GM12878 (cell line): ENCODE results near the gene ZNF799. TPM values are rescaled to one million over a fixed set of nuclear protein-coding genes. Genes with fewer than 3 reads are reported as not detected.

Experiments used
- ATAC-seq: fragments of 200-7000 bp; cut with Tn5 transposase; 3 replicates; pipeline ENCODE4 v1.9.1; 2020; ENCODE audit warnings: mild to moderate bottlenecking, moderate library complexity
- BruUV-seq: library from RNA; stranded (reverse); fragments of 400-500 nt; replicated peaks from 2 replicates; lab custom pipeline; 2021; lab: Mats Ljungman, UMichigan
- CTCF ChIA-PET: fragments of 300-600 bp; sonication (Branson Sonifier 250); formaldehyde crosslinking; extraction: SDS; loops from one replicate; lab custom pipeline; 2021; ENCODE audit warnings: inconsistent platforms; lab: Yijun Ruan, JAX
- POLR2A ChIA-PET: fragments of 350-600 bp; formaldehyde crosslinking; extraction: SDS; loops from one replicate; lab custom pipeline; 2021; ENCODE audit warnings: inconsistent platforms; lab: Charles Lee
- RAD21 ChIA-PET: fragments of 300-600 bp; sonication (Branson Sonifier 250); formaldehyde crosslinking; loops from one replicate; lab custom pipeline; 2023; ENCODE audit warnings: antibody characterized with exemption; ENCODE audit not compliant: unreplicated experiment; lab: Charles Lee
- SMC1A ChIA-PET: fragments of 300-600 bp; sonication (Branson Sonifier 250); formaldehyde crosslinking; loops from one replicate; lab custom pipeline; 2023; ENCODE audit not compliant: unreplicated experiment, uncharacterized antibody; lab: Charles Lee
- DNase-seq: peaks from one replicate; pipeline ENCODE4 v3.0.0-alpha.2; 2011; ENCODE audit warnings: low read depth, low spot score
- FAIRE-seq: peaks from 3 replicates; lab custom pipeline; 2011; peaks lifted over from hg19 to GRCh38; lab: Jason Lieb, UNC
- H2AFZ ChIP-seq: 2 replicates; pipeline ENCODE4 v1.6.0; 2011; ENCODE audit warnings: low read depth, low read length, control low read depth; ENCODE audit not compliant: control insufficient read depth
- H3K27ac ChIP-seq: 2 replicates; pipeline ENCODE4 v1.5.1; 2011; ENCODE audit warnings: control low read depth; ENCODE audit not compliant: control insufficient read depth, insufficient read depth
- H3K27me3 ChIP-seq, 2 experiments: replicated peaks in 1 of 2; 2 replicates each; pipeline versions ENCODE4 v1.6.0 to v1.6.1; 2011; ENCODE audit warnings: low read length in 1 of 2; ENCODE audit not compliant: control insufficient read depth in 2 of 2, insufficient read depth in 2 of 2
- H3K36me3 ChIP-seq, 2 experiments: 2 replicates each; pipeline ENCODE4 v1.5.1; 2011; ENCODE audit warnings: low read length in 1 of 2; ENCODE audit not compliant: control insufficient read depth in 2 of 2, insufficient read depth in 2 of 2
- H3K4me1 ChIP-seq: 2 replicates; pipeline ENCODE4 v1.6.1; 2011; ENCODE audit warnings: mild to moderate bottlenecking, low read length, moderate library complexity, mixed read lengths; ENCODE audit not compliant: control insufficient read depth, insufficient read depth
- H3K4me2 ChIP-seq: 2 replicates; pipeline ENCODE4 v1.6.0; 2011; ENCODE audit warnings: control low read depth; ENCODE audit not compliant: control insufficient read depth, insufficient read depth
- H3K4me3 ChIP-seq: fragments of 200-600 bp; sonication (generic); 2 replicates; pipeline ENCODE4 v1.5.1; 2016
- H3K79me2 ChIP-seq: 2 replicates; pipeline ENCODE4 v1.6.0; 2011; ENCODE audit warnings: low read length; ENCODE audit not compliant: control insufficient read depth, insufficient read depth
- H3K9ac ChIP-seq: 2 replicates; pipeline ENCODE4 v1.8.0; 2011; ENCODE audit warnings: low read length, control low read depth, mixed read lengths; ENCODE audit not compliant: control insufficient read depth, insufficient read depth
- H3K9me3 ChIP-seq: replicated peaks from 3 replicates; pipeline ENCODE4 v1.5.1; 2011; ENCODE audit warnings: mild to moderate bottlenecking, low read length; ENCODE audit not compliant: control insufficient read depth, insufficient read depth
- H4K20me1 ChIP-seq: 2 replicates; pipeline ENCODE4 v1.6.0; 2011; ENCODE audit not compliant: control insufficient read depth, insufficient read depth
- IRF4 ChIP-seq: IDR thresholded peaks from 2 replicates; pipeline ENCODE4 v1.6.1; 2011; ENCODE audit warnings: low read depth, low read length
- MTA3 ChIP-seq: IDR thresholded peaks from 2 replicates; pipeline ENCODE4 v1.6.1; 2012; ENCODE audit warnings: low read length, inconsistent platforms, borderline replicate concordance
- STAT3 ChIP-seq: IDR thresholded peaks from 2 replicates; pipeline ENCODE4 v1.6.1; 2011; ENCODE audit warnings: low read depth, low read length, improper control_type of control experiment
- ZNF207 ChIP-seq: fragments of 450-650 bp; IDR thresholded peaks from 2 replicates; pipeline ENCODE4 v1.6.1; 2014; ENCODE audit warnings: antibody characterized with exemption, mild to moderate bottlenecking, borderline replicate concordance
- WGBS: methylation state at CpG from one replicate; pipeline ENCODE4 v1.1.6; 2016; ENCODE audit warnings: low lambda C conversion rate; ENCODE audit not compliant: insufficient replicate concordance, insufficient coverage; ENCODE audit errors: missing lambda C conversion rate; 5-methylcytosine and 5-hydroxymethylcytosine counted together
- in situ Hi-C: fragments of 300-500 bp; cut with MboI; formaldehyde crosslinking; loops from 9 replicates; pipeline ENCODE4 v1.14.3; 2018; ENCODE audit warnings: mixed read lengths
- intact Hi-C: fragments of 100-400 bp; cut with micrococcal nuclease; formaldehyde crosslinking; loops from one replicate; pipeline ENCODE4 v1.14.2; 2022; ENCODE audit not compliant: unreplicated experiment
- polyA plus RNA-seq, 11 experiments: library from polyadenylated mRNA; depleted of rRNA in 4 of 11; unstranded in 6 of 11; stranded (reverse) in 5 of 11; fragments of >200 nt; fragmentation: Nextera tagmentation in 4 of 11; fragmentation: Illumina TruSeq in 1 of 11; extraction: Ambion mirVana in 4 of 11; extraction: Trizol in 1 of 11; gene quantifications; 1 replicate in 1 of 11; 2 replicates in 10 of 11; pipeline versions ENCODE4 v1.2.1 to v1.2.3, GENCODE V29; 2011 to 2016; ENCODE audit warnings: inconsistent platforms in 2 of 11, missing spikeins in 2 of 11, low read depth in 1 of 11
- small RNA-seq: library from RNA; depleted of rRNA; stranded (forward); fragments of <200 nt; gene quantifications from one replicate; pipeline ENCODE3, GENCODE V24; 2014
- total RNA-seq, 4 experiments: library from RNA; depleted of rRNA in 3 of 4; stranded (reverse); fragments of >200 nt in 3 of 4; fragmentation: Illumina TruSeq in 1 of 4; extraction: Trizol in 1 of 4; gene quantifications; 2 replicates each; pipeline versions ENCODE4 v1.2.1 to v1.2.3, GENCODE V29; 2013 to 2021

Gene ZNF799
- total and polyA plus RNA-seq, 10 of the 15 experiments (the other 5 are each of a cell fraction or from before 2014, with no cell fraction given) = 1.5 to 9.2 (median 3.1) TPM

GRCh38 chr19:12345197-12345596 lies 55.9 kb downstream of the ZNF799 start:
- SMC1A ChIA-PET = interaction anchor here (1.1 kb wide), 1 partner anchor 274 kb away, joined by 3 read pairs; no protein-coding TSS in a partner anchor
- H4K20me1 ChIP-seq = no peaks in the 10 kb centered on the region
- no peaks in the 10 kb centered on the region for H3K79me2 ChIP-seq
- H3K36me3 ChIP-seq = no peaks in the 10 kb centered on the region
- intact Hi-C loops (no loop called here), in situ Hi-C loops (no loop called here)
- no peak for FAIRE-seq
- H3K4me2 ChIP-seq = no peak overlapping the region
- H3K9ac ChIP-seq = no peak overlapping the region
- DNase-seq = no peak
- no peaks in the 10 kb centered on the region for H3K4me1 ChIP-seq
- RAD21 ChIA-PET = interaction anchor here (1.1 kb wide), 1 partner anchor 12 kb away, joined by 3 read pairs; the partner anchor contains the start of gene ZNF563
- CTCF ChIA-PET = no interaction called here
- H2AFZ ChIP-seq = no peak overlapping the region
- H3K9me3 ChIP-seq = peaks cover 12% of the 10 kb centered on the region
- WGBS = 94% methylated on average over 1 of the region's 1 CpG
- ATAC-seq = no peak
- no peak overlapping the region for H3K27ac ChIP-seq
- BruUV-seq = no TSS peak
- no peaks in the 10 kb centered on the region for H3K27me3 ChIP-seq
- no peak overlapping the region for H3K4me3 ChIP-seq
- TF ChIP-seq ZNF207 (no peak), MTA3 (no peak), IRF4 (no peak), STAT3 (no peak)
- POLR2A ChIA-PET = no interaction called here

Small RNA genes within 50 kb of the gene (small RNA-seq; reads per million reads assigned to genes)
- gene RPS29P23 = not detected

Other genes with a start within 250 kb of the ZNF799 start
Only the 7 nearest of the 10 such genes appear.
- 3.8 and 4.3 TPM in 2 replicates for gene ZNF44, start 106.4 kb downstream of the ZNF799 start, total RNA-seq (2014; rRNA removed)
- 7.2 and 7.4 TPM in 2 replicates for gene ZNF44, start 106.4 kb downstream of the ZNF799 start, total RNA-seq (2014; rRNA removed; fragmentation: Illumina TruSeq; extraction: Trizol)
- gene ZNF44, start 106.4 kb downstream of the ZNF799 start, total RNA-seq (2021) = 4.4 and 5.5 TPM in 2 replicates
- 11.3 and 16.4 TPM in 2 replicates for gene ZNF44, start 106.4 kb downstream of the ZNF799 start, polyA plus RNA-seq (2011; rRNA removed)
- 6.0 and 7.9 TPM in 2 replicates for gene ZNF44, start 106.4 kb downstream of the ZNF799 start, polyA plus RNA-seq (2014; fragmentation: Illumina TruSeq; extraction: Trizol)
- gene ZNF44, start 106.4 kb downstream of the ZNF799 start, polyA plus RNA-seq (2014; fragmentation: Nextera tagmentation; extraction: Ambion mirVana) = 1 to 10 TPM; 4.0 to 4.5 TPM
- gene ZNF44, start 106.4 kb downstream of the ZNF799 start, polyA plus RNA-seq (2014; rRNA removed) = 2.7 and 3.7 TPM in 2 replicates
- gene ZNF44, start 106.4 kb downstream of the ZNF799 start, polyA plus RNA-seq (2016; fragmentation: Nextera tagmentation; extraction: Ambion mirVana) = 1 to 10 TPM; 5.3 to 7.3 TPM
- gene ZNF563, start 67.6 kb downstream of the ZNF799 start, total RNA-seq (2014; rRNA removed) = 1.8 and 2.7 TPM in 2 replicates
- 4.4 TPM in 2 replicates for gene ZNF563, start 67.6 kb downstream of the ZNF799 start, total RNA-seq (2014; rRNA removed; fragmentation: Illumina TruSeq; extraction: Trizol)
- 2.8 and 3.7 TPM in 2 replicates for gene ZNF563, start 67.6 kb downstream of the ZNF799 start, total RNA-seq (2021)
- gene ZNF563, start 67.6 kb downstream of the ZNF799 start, polyA plus RNA-seq (2011; rRNA removed) = 6.4 and 11.4 TPM in 2 replicates
- gene ZNF563, start 67.6 kb downstream of the ZNF799 start, polyA plus RNA-seq (2014; fragmentation: Illumina TruSeq; extraction: Trizol) = 2.8 and 3.8 TPM in 2 replicates
- 1 to 10 TPM; 1.7 to 2.5 TPM for gene ZNF563, start 67.6 kb downstream of the ZNF799 start, polyA plus RNA-seq (2014; fragmentation: Nextera tagmentation; extraction: Ambion mirVana)
- gene ZNF563, start 67.6 kb downstream of the ZNF799 start, polyA plus RNA-seq (2014; rRNA removed) = 2.7 and 2.8 TPM in 2 replicates
- 1 to 10 TPM; 4.8 to 5.5 TPM for gene ZNF563, start 67.6 kb downstream of the ZNF799 start, polyA plus RNA-seq (2016; fragmentation: Nextera tagmentation; extraction: Ambion mirVana)
- gene ZNF442, start 35.6 kb downstream of the ZNF799 start, total RNA-seq (2014; rRNA removed) = 0.11 and 0.23 TPM in 2 replicates
- gene ZNF442, start 35.6 kb downstream of the ZNF799 start, total RNA-seq (2014; rRNA removed; fragmentation: Illumina TruSeq; extraction: Trizol) = 0.41 and 0.45 TPM in 2 replicates
- gene ZNF442, start 35.6 kb downstream of the ZNF799 start, total RNA-seq (2021) = 0.15 and 0.58 TPM in 2 replicates
- gene ZNF442, start 35.6 kb downstream of the ZNF799 start, polyA plus RNA-seq (2011; rRNA removed) = 0.26 and 0.69 TPM in 2 replicates
- gene ZNF442, start 35.6 kb downstream of the ZNF799 start, polyA plus RNA-seq (2014; fragmentation: Illumina TruSeq; extraction: Trizol) = 0.10 and 0.65 TPM in 2 replicates
- gene ZNF442, start 35.6 kb downstream of the ZNF799 start, polyA plus RNA-seq (2014; fragmentation: Nextera tagmentation; extraction: Ambion mirVana) = under 1 TPM in 1 of 2 experiments, not detected in 1; 0.05 TPM
- 0.10 and 0.13 TPM in 2 replicates for gene ZNF442, start 35.6 kb downstream of the ZNF799 start, polyA plus RNA-seq (2014; rRNA removed)
- gene ZNF442, start 35.6 kb downstream of the ZNF799 start, polyA plus RNA-seq (2016; fragmentation: Nextera tagmentation; extraction: Ambion mirVana) = under 1 TPM; 0.24 to 0.64 TPM
- gene ZNF443, start 39.8 kb upstream of the ZNF799 start, total RNA-seq (2014; rRNA removed) = 3.6 and 4.0 TPM in 2 replicates
- 5.8 and 6.0 TPM in 2 replicates for gene ZNF443, start 39.8 kb upstream of the ZNF799 start, total RNA-seq (2014; rRNA removed; fragmentation: Illumina TruSeq; extraction: Trizol)
- 3.9 and 4.2 TPM in 2 replicates for gene ZNF443, start 39.8 kb upstream of the ZNF799 start, total RNA-seq (2021)
- gene ZNF443, start 39.8 kb upstream of the ZNF799 start, polyA plus RNA-seq (2011; rRNA removed) = 9.1 and 14.2 TPM in 2 replicates
- 3.4 and 4.1 TPM in 2 replicates for gene ZNF443, start 39.8 kb upstream of the ZNF799 start, polyA plus RNA-seq (2014; fragmentation: Illumina TruSeq; extraction: Trizol)
- 1 to 10 TPM; 3.0 to 4.5 TPM for gene ZNF443, start 39.8 kb upstream of the ZNF799 start, polyA plus RNA-seq (2014; fragmentation: Nextera tagmentation; extraction: Ambion mirVana)
- 1.8 and 2.1 TPM in 2 replicates for gene ZNF443, start 39.8 kb upstream of the ZNF799 start, polyA plus RNA-seq (2014; rRNA removed)
- gene ZNF443, start 39.8 kb upstream of the ZNF799 start, polyA plus RNA-seq (2016; fragmentation: Nextera tagmentation; extraction: Ambion mirVana) = 1 to 10 TPM; 3.0 to 4.1 TPM
- gene ZNF709, start 83.5 kb upstream of the ZNF799 start, total RNA-seq (2014; rRNA removed) = 1.5 and 2.5 TPM in 2 replicates
- gene ZNF709, start 83.5 kb upstream of the ZNF799 start, total RNA-seq (2014; rRNA removed; fragmentation: Illumina TruSeq; extraction: Trizol) = 2.3 and 2.5 TPM in 2 replicates
- gene ZNF709, start 83.5 kb upstream of the ZNF799 start, total RNA-seq (2021) = 1.3 and 1.7 TPM in 2 replicates
- gene ZNF709, start 83.5 kb upstream of the ZNF799 start, polyA plus RNA-seq (2011; rRNA removed) = 1.9 and 3.1 TPM in 2 replicates
- 0.57 and 1.00 TPM in 2 replicates for gene ZNF709, start 83.5 kb upstream of the ZNF799 start, polyA plus RNA-seq (2014; fragmentation: Illumina TruSeq; extraction: Trizol)
- under 1 TPM; 0.27 to 0.56 TPM for gene ZNF709, start 83.5 kb upstream of the ZNF799 start, polyA plus RNA-seq (2014; fragmentation: Nextera tagmentation; extraction: Ambion mirVana)
- gene ZNF709, start 83.5 kb upstream of the ZNF799 start, polyA plus RNA-seq (2014; rRNA removed) = 0.63 and 1.5 TPM in 2 replicates
- 1 to 10 TPM in 1 of 2 experiments, under 1 TPM in 1; 0.75 to 1.7 TPM for gene ZNF709, start 83.5 kb upstream of the ZNF799 start, polyA plus RNA-seq (2016; fragmentation: Nextera tagmentation; extraction: Ambion mirVana)
- 4.1 and 4.7 TPM in 2 replicates for gene ZNF564, start 150.2 kb upstream of the ZNF799 start, total RNA-seq (2014; rRNA removed)
- gene ZNF564, start 150.2 kb upstream of the ZNF799 start, total RNA-seq (2014; rRNA removed; fragmentation: Illumina TruSeq; extraction: Trizol) = 6.1 and 6.8 TPM in 2 replicates
- 5.4 and 7.4 TPM in 2 replicates for gene ZNF564, start 150.2 kb upstream of the ZNF799 start, total RNA-seq (2021)
- 5.6 and 9.6 TPM in 2 replicates for gene ZNF564, start 150.2 kb upstream of the ZNF799 start, polyA plus RNA-seq (2011; rRNA removed)
- 4.5 and 6.2 TPM in 2 replicates for gene ZNF564, start 150.2 kb upstream of the ZNF799 start, polyA plus RNA-seq (2014; fragmentation: Illumina TruSeq; extraction: Trizol)
- gene ZNF564, start 150.2 kb upstream of the ZNF799 start, polyA plus RNA-seq (2014; fragmentation: Nextera tagmentation; extraction: Ambion mirVana) = 1 to 10 TPM; 1.5 to 1.8 TPM
- 2.3 and 5.2 TPM in 2 replicates for gene ZNF564, start 150.2 kb upstream of the ZNF799 start, polyA plus RNA-seq (2014; rRNA removed)
- gene ZNF564, start 150.2 kb upstream of the ZNF799 start, polyA plus RNA-seq (2016; fragmentation: Nextera tagmentation; extraction: Ambion mirVana) = 1 to 10 TPM; 7.6 to 8.9 TPM
- 7.7 and 7.9 TPM in 2 replicates for gene ZNF490, start 209.5 kb upstream of the ZNF799 start, total RNA-seq (2014; rRNA removed)
- 7.2 TPM in 2 replicates for gene ZNF490, start 209.5 kb upstream of the ZNF799 start, total RNA-seq (2014; rRNA removed; fragmentation: Illumina TruSeq; extraction: Trizol)
- gene ZNF490, start 209.5 kb upstream of the ZNF799 start, total RNA-seq (2021) = 8.4 TPM in 2 replicates
- gene ZNF490, start 209.5 kb upstream of the ZNF799 start, polyA plus RNA-seq (2011; rRNA removed) = 7.0 and 7.2 TPM in 2 replicates
- 3.2 and 5.0 TPM in 2 replicates for gene ZNF490, start 209.5 kb upstream of the ZNF799 start, polyA plus RNA-seq (2014; fragmentation: Illumina TruSeq; extraction: Trizol)
- 1 to 10 TPM in 1 of 2 experiments, under 1 TPM in 1; 0.57 to 1.4 TPM for gene ZNF490, start 209.5 kb upstream of the ZNF799 start, polyA plus RNA-seq (2014; fragmentation: Nextera tagmentation; extraction: Ambion mirVana)
- gene ZNF490, start 209.5 kb upstream of the ZNF799 start, polyA plus RNA-seq (2014; rRNA removed) = 2.6 and 3.2 TPM in 2 replicates
- gene ZNF490, start 209.5 kb upstream of the ZNF799 start, polyA plus RNA-seq (2016; fragmentation: Nextera tagmentation; extraction: Ambion mirVana) = 1 to 10 TPM; 2.7 to 2.8 TPM